SK-N-MC (cell line): Measurements from ENCODE around the gene ECSCR.

Experiments used
- EZH2 ChIP-seq: fragments of 200-600 bp; sonication (generic); IDR thresholded peaks from one replicate; pipeline ENCODE4 v1.6.1; 2017; ENCODE audit warnings: antibody characterized with exemption
- POLR2AphosphoS5 ChIP-seq: IDR thresholded peaks from 2 replicates; pipeline ENCODE4 v1.6.1; 2012; ENCODE audit warnings: mild to moderate bottlenecking, low read depth, low read length, borderline replicate concordance

GRCh38 chr5:139453683-139454567, 8.6 kb downstream of the ECSCR start:
- TF ChIP-seq EZH2 (no peak), POLR2AphosphoS5 (no peak)
